Measurements from ENCODE around the gene RNU2-1. TPM values are rescaled to one million over a fixed set of nuclear protein-coding genes. Genes with fewer than 3 reads are reported as not detected.
"Not testable (repeated sequence)": the region's sequence is repeated elsewhere in the genome, so short reads cannot be mapped to it uniquely, and the experiment has no call there.

Gene RNU2-1
- total RNA-seq, 6 experiments from 2014 or later: 2,816 to 4,226 (median 3,242) TPM

- TF ChIP-seq CTCF (IDR thresholded peaks at IDR 0.05): no peak
- H3K27me3 Mint-ChIP-seq (ENCODE audit: insufficient read depth): no peaks in the 10 kb centered on the region; the same call in 1 of the 2 replicates
- peaks cover 35% of the 10 kb centered on the region for H3K36me3 Mint-ChIP-seq (ENCODE audit: low read depth)
- peak overlapping the region; percentile 93 for H3K27ac Mint-ChIP-seq
- peak overlapping the region; percentile 94 for H3K4me3 Mint-ChIP-seq
- peaks cover 42% of the 10 kb centered on the region for H3K4me1 Mint-ChIP-seq (ENCODE audit: low read depth)
- H3K9me3 Mint-ChIP-seq: no peaks in the 10 kb centered on the region
- no peak for DNase-seq
These were observed 20.9 kb downstream of the RNU2-1 start for GRCh38 chr17:43212641-43213490.

GRCh38 chr17:43211480-43212402 lies 22.0 kb downstream of the RNU2-1 start, which contains the start of gene TMEM106A:
TSS of gene TMEM106A (plus strand) at chr17:43211875. CDS start at chr17:43213042, 1,167 bp downstream.
- Mint-ChIP-seq H3K36me3 (ENCODE audit: low read depth) (peaks cover 39% of the 10 kb centered on the region), H3K27me3 (ENCODE audit: insufficient read depth) (no peaks in the 10 kb centered on the region; the same call in 1 of the 2 replicates), H3K4me3 (peak within 1 kb of the TSS; percentile 94), H3K4me1 (ENCODE audit: low read depth) (peaks cover 42% of the 10 kb centered on the region), H3K27ac (peak within 1 kb of the TSS; percentile 93), H3K9me3 (no peaks in the 10 kb centered on the region)
- DNase-seq: peak; percentile 80
- peak; percentile 52 for TF ChIP-seq CTCF (IDR thresholded peaks at IDR 0.05)

- DNase-seq: no peak
- H3K4me3 Mint-ChIP-seq: peak overlapping the region; percentile 94
- H3K27ac Mint-ChIP-seq: peak overlapping the region; percentile 93
- peaks cover 41% of the 10 kb centered on the region for H3K36me3 Mint-ChIP-seq (ENCODE audit: low read depth)
- peaks cover 42% of the 10 kb centered on the region for H3K4me1 Mint-ChIP-seq (ENCODE audit: low read depth)
- no peaks in the 10 kb centered on the region; the same call in 1 of the 2 replicates for H3K27me3 Mint-ChIP-seq (ENCODE audit: insufficient read depth)
- H3K9me3 Mint-ChIP-seq: no peaks in the 10 kb centered on the region
- no peak for TF ChIP-seq CTCF (IDR thresholded peaks at IDR 0.05)
These were observed 22.7 kb downstream of the RNU2-1 start for GRCh38 chr17:43211123-43211479.

GRCh38 chr17:43210576-43210975 lies 23.2 kb downstream of the RNU2-1 start:
- H3K27ac Mint-ChIP-seq: peak overlapping the region; percentile 93

GRCh38 chr17:43203013-43203412 lies 30.8 kb downstream of the RNU2-1 start:
- H3K4me3 Mint-ChIP-seq; H3K27me3 Mint-ChIP-seq (ENCODE audit: insufficient read depth); H3K4me1 Mint-ChIP-seq (ENCODE audit: low read depth); H3K27ac Mint-ChIP-seq; DNase-seq; H3K9me3 Mint-ChIP-seq: not testable (repeated sequence)
- peaks cover 42% of the 10 kb centered on the region for H3K36me3 Mint-ChIP-seq (ENCODE audit: low read depth)

More at GRCh38 chr17:43210576-43210975, 23.2 kb downstream of the RNU2-1 start:
- Mint-ChIP-seq H3K9me3 (no peaks in the 10 kb centered on the region), H3K36me3 (ENCODE audit: low read depth) (peaks cover 39% of the 10 kb centered on the region), H3K4me3 (peak overlapping the region; percentile 94), H3K27me3 (ENCODE audit: insufficient read depth) (no peaks in the 10 kb centered on the region; the same call in 1 of the 2 replicates), H3K4me1 (ENCODE audit: low read depth) (peaks cover 42% of the 10 kb centered on the region)
- TF ChIP-seq CTCF (IDR thresholded peaks at IDR 0.05): no peak
- DNase-seq: no peak
